Tibial nerve (tissue), 4 donors: ENCODE measurements around the gene GASK1A. TPM values are rescaled to one million over a fixed set of nuclear protein-coding genes. Genes with fewer than 3 reads are reported as not detected.
A peak's percentile ranks its signal among the peaks of the same experiment; 100 is the strongest.

ENCODE experiments used
- DNase-seq, 2 donors: peaks; one replicate each; pipeline ENCODE4 v3.0.0-alpha.2; 2019; ENCODE audit warnings: low spot score in 2 of 2
- H3K27ac ChIP-seq, 4 donors: fragments of 200-600 bp; sonication (generic) in 3 of 4; one replicate each; pipeline ENCODE4 v1.5.1; 2017 to 2019; ENCODE audit warnings: mild to moderate bottlenecking in 1 of 4
- H3K27me3 ChIP-seq, 2 donors: fragments of 200-600 bp; sonication (generic) in 1 of 2; one replicate each; pipeline versions ENCODE4 v1.5.1 to v1.6.0; 2017 to 2019
- H3K36me3 ChIP-seq, 3 donors: fragments of 200-600 bp; sonication (generic); one replicate each; pipeline ENCODE4 v1.5.1; 2018 to 2019
- H3K4me1 ChIP-seq, 4 donors: fragments of 200-600 bp; sonication (generic) in 3 of 4; one replicate each; pipeline ENCODE4 v1.5.1; 2017 to 2019
- H3K4me3 ChIP-seq, 4 donors: fragments of 200-600 bp; sonication (generic) in 3 of 4; one replicate each; pipeline ENCODE4 v1.5.1; 2017 to 2019; ENCODE audit warnings: mild to moderate bottlenecking in 1 of 4, moderate library complexity in 1 of 4
- H3K9me3 ChIP-seq, 4 donors: fragments of 200-600 bp; sonication (generic) in 3 of 4; one replicate each; pipeline ENCODE4 v1.5.1; 2017 to 2019
- CTCF ChIP-seq, 5 experiments: fragments of 200-600 bp in 3 of 5; fragments of 450-650 bp in 2 of 5; sonication (generic) in 3 of 5; IDR thresholded peaks; one replicate each; pipeline ENCODE4 v1.5.1; 2016 to 2019; ENCODE audit warnings: antibody characterized with exemption in 5 of 5, mild to moderate bottlenecking in 3 of 5, moderate library complexity in 2 of 5
- EP300 ChIP-seq, 2 donors: sonication (generic); formaldehyde crosslinking; IDR thresholded peaks; one replicate each; pipeline ENCODE4 v1.6.1; 2017; ENCODE audit warnings: antibody characterized with exemption in 2 of 2, mild to moderate bottlenecking in 1 of 2
- POLR2A ChIP-seq, 2 donors: fragments of 450-650 bp; IDR thresholded peaks; one replicate each; pipeline ENCODE4 v1.6.1; 2017; ENCODE audit warnings: antibody characterized with exemption in 2 of 2, mild to moderate bottlenecking in 2 of 2, moderate library complexity in 2 of 2
- WGBS, 2 donors: methylation state at CpG; one replicate each; pipeline ENCODE4 v1.1.5; 2018; 5-methylcytosine and 5-hydroxymethylcytosine counted together
- total RNA-seq, 4 donors: library from RNA; depleted of rRNA; stranded (reverse); fragments of >200 nt; gene quantifications; one replicate each; pipeline ENCODE4 v1.1.0, GENCODE V29; 2016

Gene GASK1A
- total RNA-seq, 4 donors from 2014 or later: 43.0 to 70.6 (median 49.5) TPM

GRCh38 chr3:42980209-42980608, 1.1 kb downstream of the GASK1A start:
- Histone ChIP-seq H3K9me3 (peaks cover 0 to 5% (median 0%) of the 10 kb centered on the region in 4 donors), H3K4me1 (peaks cover 0 to 20% (median 2%) of the 10 kb centered on the region in 4 donors), H3K27me3 (no peaks in the 10 kb centered on the region), H3K36me3 (no peaks in the 10 kb centered on the region), H3K4me3 (peak overlapping the region; percentile 46 to 81 (median 68)), H3K27ac (peak overlapping the region in 3 of 4 donors; percentile 12 to 81 (median 63))
- 73 to 78% methylated on average over 12 of the region's 12 CpGs for WGBS, 2 donors
- DNase-seq: no peak
- TF ChIP-seq EP300 (IDR thresholded peaks at IDR 0.05): no peak
- no peak for TF ChIP-seq CTCF (IDR thresholded peaks at IDR 0.05)
- TF ChIP-seq POLR2A (IDR thresholded peaks at IDR 0.05): no peak

- Histone ChIP-seq H3K36me3 (no peaks in the 10 kb centered on the region), H3K27me3 (no peaks in the 10 kb centered on the region), H3K9me3 (peaks cover 0 to 5% (median 0%) of the 10 kb centered on the region in 4 donors), H3K4me3 (peak overlapping the region in 2 of 4 donors; percentile 56 to 81), H3K4me1 (peaks cover 0 to 20% (median 2%) of the 10 kb centered on the region in 4 donors), H3K27ac (peak overlapping the region in 3 of 4 donors; percentile 6 to 81 (median 63))
- peak in 1 of 2 donors; percentile 31 for TF ChIP-seq EP300 (IDR thresholded peaks at IDR 0.05)
- TF ChIP-seq POLR2A (IDR thresholded peaks at IDR 0.05): no peak
- no peak for DNase-seq
- WGBS, 2 donors: 56 to 57% methylated on average over 6 of the region's 6 CpGs
Observed at GRCh38 chr3:42980909-42981308, 1.8 kb downstream of the GASK1A start.

- no peaks in the 10 kb centered on the region for H3K9me3 ChIP-seq
- H3K36me3 ChIP-seq: no peaks in the 10 kb centered on the region
- no peak overlapping the region for H3K4me3 ChIP-seq
- peak overlapping the region in 2 of 4 donors; percentile 36 to 59 for H3K27ac ChIP-seq
- no peaks in the 10 kb centered on the region for H3K27me3 ChIP-seq
- TF ChIP-seq POLR2A (IDR thresholded peaks at IDR 0.05) (no peak), CTCF (IDR thresholded peaks at IDR 0.05) (no peak), EP300 (IDR thresholded peaks at IDR 0.05) (no peak)
- peaks cover 0 to 20% (median 2%) of the 10 kb centered on the region in 4 donors for H3K4me1 ChIP-seq
- no peak for DNase-seq
- WGBS, 2 donors: 76% methylated on average over 6 of the region's 6 CpGs
Observed at GRCh38 chr3:42982645-42983412, 3.7 kb downstream of the GASK1A start.

GRCh38 chr3:42983927-42984326, 4.8 kb downstream of the GASK1A start:
- no peaks in the 10 kb centered on the region for H3K9me3 ChIP-seq
- no peak for TF ChIP-seq EP300 (IDR thresholded peaks at IDR 0.05)
- H3K4me1 ChIP-seq: peaks cover 0 to 13% (median 2%) of the 10 kb centered on the region in 4 donors
- no peak for DNase-seq
- no peak overlapping the region for H3K27ac ChIP-seq
- H3K4me3 ChIP-seq: no peak overlapping the region
- 75 to 99% methylated on average over 3 of the region's 3 CpGs for WGBS, 2 donors
- H3K27me3 ChIP-seq: no peaks in the 10 kb centered on the region
- H3K36me3 ChIP-seq: no peaks in the 10 kb centered on the region

GRCh38 chr3:42984701-42985100, 5.6 kb downstream of the GASK1A start:
- peaks cover 0 to 10% (median 2%) of the 10 kb centered on the region in 4 donors for H3K4me1 ChIP-seq
- no peak overlapping the region for H3K27ac ChIP-seq
- TF ChIP-seq POLR2A (IDR thresholded peaks at IDR 0.05): no peak
- TF ChIP-seq EP300 (IDR thresholded peaks at IDR 0.05): no peak
- no peak for TF ChIP-seq CTCF (IDR thresholded peaks at IDR 0.05)
- H3K27me3 ChIP-seq: no peaks in the 10 kb centered on the region
- no peaks in the 10 kb centered on the region for H3K36me3 ChIP-seq
- 71 to 81% methylated on average over 4 of the region's 4 CpGs for WGBS, 2 donors
- no peaks in the 10 kb centered on the region for H3K9me3 ChIP-seq
- no peak overlapping the region for H3K4me3 ChIP-seq
- DNase-seq: no peak

GRCh38 chr3:42988097-42988496, 9.0 kb downstream of the GASK1A start:
- no peak for TF ChIP-seq EP300 (IDR thresholded peaks at IDR 0.05)
- no peak for TF ChIP-seq POLR2A (IDR thresholded peaks at IDR 0.05)
- TF ChIP-seq CTCF (IDR thresholded peaks at IDR 0.05): no peak
- peaks cover 0 to 27% (median 6%) of the 10 kb centered on the region in 4 donors for H3K4me1 ChIP-seq
- H3K36me3 ChIP-seq: no peaks in the 10 kb centered on the region
- no peak overlapping the region for H3K4me3 ChIP-seq
- peak overlapping the region in 2 of 4 donors; percentile 33 to 56 for H3K27ac ChIP-seq
- WGBS, 2 donors: 70 to 79% methylated on average over 3 of the region's 3 CpGs
- no peak for DNase-seq
- H3K27me3 ChIP-seq: no peaks in the 10 kb centered on the region
- H3K9me3 ChIP-seq: no peaks in the 10 kb centered on the region
